ENCODE measurements around the gene EDIL3. TPM values are rescaled to one million over a fixed set of nuclear protein-coding genes. Genes with fewer than 3 reads are reported as not detected.

The EDIL3 gene
- total and polyA plus RNA-seq, 2 of the 13 experiments (the other 11 are each of a cell fraction or from before 2014, with no cell fraction given): 0.01 TPM; not detected in 1

GRCh38 chr5:84286662-84287061, 98.0 kb downstream of the EDIL3 start:
- in situ Hi-C loops (cut with HindIII; ENCODE audit: extremely low pct_ligation_motif_present, low pct_unique_long_range_greater_than_20kb): no loop called here
- TF ChIP-seq SYNCRIP (IDR thresholded peaks at IDR 0.05; ENCODE audit: insufficient read depth, low read depth, low read length): no peak
- TF ChIP-seq, protein P1, sequence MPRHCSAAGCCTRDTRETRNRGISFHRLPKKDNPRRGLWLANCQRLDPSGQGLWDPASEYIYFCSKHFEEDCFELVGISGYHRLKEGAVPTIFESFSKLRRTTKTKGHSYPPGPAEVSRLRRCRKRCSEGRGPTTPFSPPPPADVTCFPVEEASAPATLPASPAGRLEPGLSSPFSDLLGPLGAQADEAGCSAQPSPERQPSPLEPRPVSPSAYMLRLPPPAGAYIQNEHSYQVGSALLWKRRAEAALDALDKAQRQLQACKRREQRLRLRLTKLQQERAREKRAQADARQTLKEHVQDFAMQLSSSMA (CRISPR knock-in tag; IDR thresholded peaks at IDR 0.05): no peak
- TF ChIP-seq, protein P2, sequence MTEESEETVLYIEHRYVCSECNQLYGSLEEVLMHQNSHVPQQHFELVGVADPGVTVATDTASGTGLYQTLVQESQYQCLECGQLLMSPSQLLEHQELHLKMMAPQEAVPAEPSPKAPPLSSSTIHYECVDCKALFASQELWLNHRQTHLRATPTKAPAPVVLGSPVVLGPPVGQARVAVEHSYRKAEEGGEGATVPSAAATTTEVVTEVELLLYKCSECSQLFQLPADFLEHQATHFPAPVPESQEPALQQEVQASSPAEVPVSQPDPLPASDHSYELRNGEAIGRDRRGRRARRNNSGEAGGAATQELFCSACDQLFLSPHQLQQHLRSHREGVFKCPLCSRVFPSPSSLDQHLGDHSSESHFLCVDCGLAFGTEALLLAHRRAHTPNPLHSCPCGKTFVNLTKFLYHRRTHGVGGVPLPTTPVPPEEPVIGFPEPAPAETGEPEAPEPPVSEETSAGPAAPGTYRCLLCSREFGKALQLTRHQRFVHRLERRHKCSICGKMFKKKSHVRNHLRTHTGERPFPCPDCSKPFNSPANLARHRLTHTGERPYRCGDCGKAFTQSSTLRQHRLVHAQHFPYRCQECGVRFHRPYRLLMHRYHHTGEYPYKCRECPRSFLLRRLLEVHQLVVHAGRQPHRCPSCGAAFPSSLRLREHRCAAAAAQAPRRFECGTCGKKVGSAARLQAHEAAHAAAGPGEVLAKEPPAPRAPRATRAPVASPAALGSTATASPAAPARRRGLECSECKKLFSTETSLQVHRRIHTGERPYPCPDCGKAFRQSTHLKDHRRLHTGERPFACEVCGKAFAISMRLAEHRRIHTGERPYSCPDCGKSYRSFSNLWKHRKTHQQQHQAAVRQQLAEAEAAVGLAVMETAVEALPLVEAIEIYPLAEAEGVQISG (CRISPR knock-in tag; IDR thresholded peaks at IDR 0.05): no peak
- TF ChIP-seq REXO4 (CRISPR knock-in tag; IDR thresholded peaks at IDR 0.05; ENCODE audit: borderline replicate concordance): no peak
- TF ChIP-seq, protein P3, sequence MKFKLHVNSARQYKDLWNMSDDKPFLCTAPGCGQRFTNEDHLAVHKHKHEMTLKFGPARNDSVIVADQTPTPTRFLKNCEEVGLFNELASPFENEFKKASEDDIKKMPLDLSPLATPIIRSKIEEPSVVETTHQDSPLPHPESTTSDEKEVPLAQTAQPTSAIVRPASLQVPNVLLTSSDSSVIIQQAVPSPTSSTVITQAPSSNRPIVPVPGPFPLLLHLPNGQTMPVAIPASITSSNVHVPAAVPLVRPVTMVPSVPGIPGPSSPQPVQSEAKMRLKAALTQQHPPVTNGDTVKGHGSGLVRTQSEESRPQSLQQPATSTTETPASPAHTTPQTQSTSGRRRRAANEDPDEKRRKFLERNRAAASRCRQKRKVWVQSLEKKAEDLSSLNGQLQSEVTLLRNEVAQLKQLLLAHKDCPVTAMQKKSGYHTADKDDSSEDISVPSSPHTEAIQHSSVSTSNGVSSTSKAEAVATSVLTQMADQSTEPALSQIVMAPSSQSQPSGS (CRISPR knock-in tag; IDR thresholded peaks at IDR 0.05): no peak
- no peak for TF ChIP-seq AGO1 (IDR thresholded peaks at IDR 0.05; ENCODE audit: low read depth, low read length, poor library complexity, severe bottlenecking)
- TF ChIP-seq DNMT3B (CRISPR knock-in tag; conservative IDR thresholded peaks at IDR 0.05): no peak
- TF ChIP-seq PITX1 (CRISPR knock-in tag; IDR thresholded peaks at IDR 0.05): no peak
- no peak for TF ChIP-seq ZSCAN29 (CRISPR knock-in tag; conservative IDR thresholded peaks at IDR 0.05)
- no peak for TF ChIP-seq ELF4 (CRISPR knock-in tag; IDR thresholded peaks at IDR 0.05; ENCODE audit: borderline replicate concordance)
- no peak for TF ChIP-seq MEIS2 (CRISPR knock-in tag; IDR thresholded peaks at IDR 0.05)
- TF ChIP-seq ZNF577 (CRISPR knock-in tag; IDR thresholded peaks at IDR 0.05; ENCODE audit: borderline replicate concordance, low read depth): no peak
- no peak for TF ChIP-seq ZNF383 (CRISPR knock-in tag; IDR thresholded peaks at IDR 0.05; ENCODE audit: borderline replicate concordance)
- no peak for TF ChIP-seq ZNF777 (CRISPR knock-in tag; IDR thresholded peaks at IDR 0.05)
- no peak for TF ChIP-seq ZNF326 (CRISPR knock-in tag; IDR thresholded peaks at IDR 0.05; ENCODE audit: borderline replicate concordance)
- TF ChIP-seq ZNF782 (CRISPR knock-in tag; IDR thresholded peaks at IDR 0.05; ENCODE audit: borderline replicate concordance): no peak
- ChIA-PET POLR2A (no interaction called here), CTCF (ENCODE audit: low intra/inter-chr PET ratio, low total read pairs) (no interaction called here)
- BruUV-seq (replicated peaks): no TSS peak
- DNase-seq (ENCODE audit: low spot score): no peak
- H3K4me2 ChIP-seq (ENCODE audit: low read depth, low read length): no peak overlapping the region
- H3K9me3 ChIP-seq (ENCODE audit: low read length): no peaks in the 10 kb centered on the region
- no peaks in the 10 kb centered on the region for H3K27me3 ChIP-seq (ENCODE audit: control insufficient read depth in 1 of 2, insufficient read depth in 2 of 2, low read length in 2 of 2)
- no peak overlapping the region for H3K4me3 ChIP-seq (replicated peaks in 1 of 3; ENCODE audit: insufficient read depth in 1 of 3, low read depth in 2 of 3, low read length in 3 of 3)
- no peaks in the 10 kb centered on the region for H3K79me2 ChIP-seq (ENCODE audit: insufficient read depth, low read length)
- no peak for FAIRE-seq
- no peaks in the 10 kb centered on the region for H3K36me3 ChIP-seq (replicated peaks in 1 of 2; ENCODE audit: control insufficient read depth in 1 of 2, insufficient read depth in 2 of 2, low read length in 2 of 2)
- no peak for ATAC-seq
- H3K27ac ChIP-seq (ENCODE audit: extremely low read length, insufficient read depth, low read length): no peak overlapping the region
- no peak overlapping the region for H3K9ac ChIP-seq (ENCODE audit: insufficient read depth, low read depth, low read length)
- no peak overlapping the region for H2AFZ ChIP-seq (ENCODE audit: low read length)
- intact Hi-C loops (cut with micrococcal nuclease; ENCODE audit: unreplicated experiment): no loop called here
- H3K4me1 ChIP-seq (ENCODE audit: insufficient read depth, low read length): no peaks in the 10 kb centered on the region
- H4K20me1 ChIP-seq (ENCODE audit: insufficient read depth, low read length): no peaks in the 10 kb centered on the region

Data from HepG2 (cell line).